K562 (cell line): ENCODE measurements around the gene CEMIP. TPM values are rescaled to one million over a fixed set of nuclear protein-coding genes. Genes with fewer than 3 reads are reported as not detected.

Experiments
- ATAC-seq: fragments of 200-7000 bp; cut with Tn5 transposase; 3 replicates; pipeline ENCODE4 v1.9.1; 2020; ENCODE audit warnings: moderate library complexity
- BruUV-seq: library from RNA; stranded (reverse); fragments of 400-500 nt; replicated peaks from 2 replicates; lab custom pipeline; 2021; lab: Mats Ljungman, UMichigan
- CTCF ChIA-PET: fragments of 300-600 bp; formaldehyde crosslinking; extraction: SDS; loops from one replicate; lab custom pipeline; 2021; ENCODE audit warnings: low intra/inter-chr PET ratio; lab: Yijun Ruan, JAX
- POLR2A ChIA-PET: fragments of 300-600, 350-650 bp; sonication (Branson Sonifier 250); formaldehyde crosslinking; extraction: SDS; loops from one replicate; lab custom pipeline; 2021; ENCODE audit warnings: antibody characterized with exemption, inconsistent platforms; lab: Yijun Ruan, JAX
- DNase-seq, 4 experiments: peaks; one replicate each; pipeline versions ENCODE4 v3.0.0 to v3.0.0-alpha.2; 2011 to 2018; ENCODE audit warnings: low spot score in 3 of 4, mixed read lengths in 3 of 4; ENCODE audit errors: extremely low read depth in 1 of 4
- FAIRE-seq: peaks from 2 replicates; lab custom pipeline; 2011; peaks lifted over from hg19 to GRCh38; lab: Jason Lieb, UNC
- H2AFZ ChIP-seq: 2 replicates; pipeline ENCODE4 v1.6.0; 2011; ENCODE audit warnings: low read depth, low read length, control low read depth, inconsistent platforms
- H3K27ac ChIP-seq: fragments of 200-600 bp; 3 replicates; pipeline ENCODE4 v1.8.0; 2011; ENCODE audit warnings: low read depth, mild to moderate bottlenecking, control low read depth, inconsistent platforms, low read length, moderate library complexity, mixed read lengths; ENCODE audit errors: extremely low read depth
- H3K27me3 ChIP-seq, 2 experiments: fragments of 300-600 bp in 1 of 2; 2 replicates in 1 of 2; 3 replicates in 1 of 2; pipeline versions ENCODE4 v1.6.0 to v1.8.0; 2011; ENCODE audit warnings: inconsistent platforms in 2 of 2, low read length in 2 of 2, mild to moderate bottlenecking in 1 of 2, mixed read lengths in 1 of 2, moderate library complexity in 1 of 2; ENCODE audit not compliant: control insufficient read depth in 2 of 2, insufficient read depth in 2 of 2
- H3K36me3 ChIP-seq: fragments of 300-600 bp; 3 replicates; pipeline ENCODE4 v1.8.0; 2011; ENCODE audit warnings: mild to moderate bottlenecking, low read length, inconsistent platforms; ENCODE audit not compliant: control insufficient read depth, insufficient read depth
- H3K4me1 ChIP-seq, 2 experiments: fragments of 200-600 bp in 1 of 2; replicated peaks in 1 of 2; 2 replicates in 1 of 2; 3 replicates in 1 of 2; pipeline versions ENCODE4 v1.5.1 to v1.8.0; 2011; ENCODE audit warnings: inconsistent platforms in 2 of 2, low read length in 2 of 2, mild to moderate bottlenecking in 1 of 2, mixed read lengths in 1 of 2, moderate library complexity in 1 of 2; ENCODE audit not compliant: control insufficient read depth in 2 of 2, insufficient read depth in 2 of 2
- H3K4me2 ChIP-seq: 2 replicates; pipeline ENCODE4 v1.6.1; 2011; ENCODE audit warnings: low read length, control low read depth, inconsistent platforms, mixed read lengths; ENCODE audit not compliant: insufficient read depth
- H3K4me3 ChIP-seq: fragments of 200-600 bp; sonication (generic), shearing (Covaris generic); 2 replicates; pipeline ENCODE4 v1.5.1; 2016; ENCODE audit warnings: control low read depth, inconsistent platforms
- H3K79me2 ChIP-seq: fragments of 200-600 bp; 3 replicates; pipeline ENCODE4 v1.8.0; 2011; ENCODE audit warnings: low read length, inconsistent platforms; ENCODE audit not compliant: control insufficient read depth, insufficient read depth
- H3K9ac ChIP-seq, 2 experiments: 2 replicates each; pipeline versions ENCODE4 v1.6.0 to v1.6.1; 2011; ENCODE audit warnings: low read depth in 2 of 2, low read length in 2 of 2, control low read depth in 1 of 2, inconsistent platforms in 1 of 2, mild to moderate bottlenecking in 1 of 2, mixed read lengths in 1 of 2; ENCODE audit not compliant: insufficient read depth in 1 of 2
- H3K9me1 ChIP-seq: one replicate; pipeline ENCODE4 v1.6.0; 2011; ENCODE audit warnings: inconsistent platforms, mild to moderate bottlenecking, low read length, moderate library complexity; ENCODE audit not compliant: control insufficient read depth, insufficient read depth
- H3K9me3 ChIP-seq: replicated peaks from 2 replicates; pipeline ENCODE4 v1.5.1; 2011; ENCODE audit warnings: low read depth, low read length, inconsistent platforms; ENCODE audit not compliant: control insufficient read depth, insufficient read depth
- H4K20me1 ChIP-seq: replicated peaks from 2 replicates; pipeline ENCODE4 v1.6.1; 2011; ENCODE audit warnings: low read length, inconsistent platforms, mixed read lengths; ENCODE audit not compliant: control insufficient read depth, insufficient read depth
- SLC30A9 ChIP-seq: fragments of 250-450 bp; sonication (Bioruptor Pico); IDR thresholded peaks from 2 replicates; pipeline ENCODE4 v1.8.0; 2022; ENCODE audit warnings: mild to moderate bottlenecking, moderate library complexity
- SMAD2 ChIP-seq: fragments of 150-350 bp; IDR thresholded peaks from 2 replicates; pipeline ENCODE4 v1.6.1; 2014; ENCODE audit warnings: low read depth, mild to moderate bottlenecking, low read length
- SRF ChIP-seq, 2 experiments: fragments of 250-450, 450-650 bp in 1 of 2; sonication (Bioruptor Pico) in 1 of 2; sonication (generic) in 1 of 2; formaldehyde crosslinking; IDR thresholded peaks; 2 replicates each; pipeline versions ENCODE4 v1.5.0 to v1.5.1; 2020 to 2022; ENCODE audit warnings: mild to moderate bottlenecking in 1 of 2, missing genetic modification reagents in 1 of 2
- WGBS: fragments of 100-300 bp; shearing (Covaris generic); methylation state at CpG from one replicate; pipeline ENCODE4 v1.1.6; 2016; ENCODE audit warnings: low coverage, mixed read lengths; ENCODE audit not compliant: insufficient coverage; ENCODE audit errors: missing lambda C conversion rate; 5-methylcytosine and 5-hydroxymethylcytosine counted together
- in situ Hi-C: fragments of 300-500 bp; cut with MboI; formaldehyde crosslinking; loops from 4 replicates; pipeline ENCODE4 v1.15.0; 2018; ENCODE audit warnings: inconsistent platforms, mixed read lengths
- intact Hi-C: fragments of 100-400 bp; cut with micrococcal nuclease; formaldehyde crosslinking; loops from 2 replicates; pipeline ENCODE4 v1.14.2; 2022
- polyA plus RNA-seq, 8 experiments: library from polyadenylated mRNA; depleted of rRNA in 4 of 8; stranded (reverse) in 5 of 8; unstranded in 3 of 8; fragments of >200 nt; fragmentation: Nextera tagmentation in 2 of 8; fragmentation: Illumina TruSeq in 1 of 8; extraction: Ambion mirVana in 2 of 8; extraction: Trizol in 1 of 8; gene quantifications; 2 replicates each; pipeline versions ENCODE4 v1.2.1 to v1.2.3, GENCODE V29; 2011 to 2014; ENCODE audit warnings: inconsistent platforms in 1 of 8, missing spikeins in 1 of 8
- total RNA-seq, 7 experiments: library from RNA; depleted of rRNA in 6 of 7; stranded (reverse); fragments of >200 nt in 6 of 7; fragmentation: Illumina TruSeq in 2 of 7; extraction: Trizol in 2 of 7; gene quantifications; 2 replicates each; pipeline versions ENCODE4 v1.2.1 to v1.2.3, GENCODE V29; 2011 to 2021; ENCODE audit warnings: low replicate concordance in 1 of 7
- TF ChIP-seq, protein P1 (sequence below): fragments of 250-450 bp; sonication (Bioruptor Pico); IDR thresholded peaks from 2 replicates; pipeline ENCODE4 v1.8.0; 2022; ENCODE audit warnings: inconsistent platforms, mild to moderate bottlenecking, moderate library complexity, borderline replicate concordance
- TF ChIP-seq, protein P2 (sequence below): fragments of 450-650 bp; IDR thresholded peaks from 2 replicates; pipeline ENCODE4 v1.6.1; 2016; ENCODE audit warnings: low read depth
- TF ChIP-seq, protein P3 (sequence below): fragments of 450-650 bp; formaldehyde crosslinking; IDR thresholded peaks from 2 replicates; pipeline ENCODE4 v1.4.0; 2020; ENCODE audit warnings: mild to moderate bottlenecking, moderate library complexity
- TF ChIP-seq, protein P4 (sequence below): sonication (generic); formaldehyde crosslinking; IDR thresholded peaks from 2 replicates; pipeline ENCODE4 v1.4.0; 2020; ENCODE audit warnings: mild to moderate bottlenecking, missing genetic modification reagents

The CEMIP gene
- total and polyA plus RNA-seq, 9 of the 15 experiments (the other 6 are each of a cell fraction or from before 2014, with no cell fraction given): 0.33 TPM; not detected in 8

DNA sequence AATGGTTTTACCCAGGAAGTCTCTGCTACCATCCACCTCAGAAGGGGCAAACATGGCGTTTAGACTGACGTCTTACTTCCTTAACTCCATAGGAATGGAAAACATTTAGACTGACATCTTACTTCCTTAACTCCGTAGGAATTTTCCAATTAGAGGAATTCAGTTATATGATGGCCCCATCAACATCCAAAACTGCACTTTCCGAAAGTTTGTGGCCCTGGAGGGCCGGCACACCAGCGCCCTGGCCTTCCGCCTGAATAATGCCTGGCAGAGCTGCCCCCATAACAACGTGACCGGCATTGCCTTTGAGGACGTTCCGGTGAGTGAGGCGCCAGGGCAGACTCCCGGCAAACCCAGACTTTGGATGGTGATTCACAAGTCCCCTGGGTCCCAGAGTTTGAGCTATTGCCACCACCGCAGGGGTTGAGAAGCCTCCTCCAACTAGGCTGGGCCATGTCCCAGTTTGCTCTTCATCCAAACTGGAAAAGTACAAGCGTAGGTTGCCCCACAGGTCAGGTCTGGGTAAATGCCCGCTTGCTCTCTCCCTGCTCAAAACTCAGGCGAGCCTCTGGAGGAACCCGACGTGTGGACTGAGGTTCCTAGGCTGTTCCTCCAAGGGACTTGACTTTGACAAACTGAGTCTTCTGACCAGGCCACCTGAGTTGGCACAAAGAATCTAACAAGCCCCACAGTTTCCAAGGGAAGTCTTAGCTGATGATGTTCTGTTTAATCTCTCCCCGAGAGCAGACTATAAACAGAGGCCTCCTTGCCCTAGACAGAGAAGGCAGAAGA, 152.7 kb downstream of the CEMIP start:
- Histone ChIP-seq H3K4me2 (no peak overlapping the region), H3K79me2 (no peaks in the 10 kb centered on the region), H3K9me3 (no peaks in the 10 kb centered on the region), H3K36me3 (no peaks in the 10 kb centered on the region), H3K27me3 (peaks cover 14 to 38% of the 10 kb centered on the region in 2 experiments; a peak in 4 of 5 replicates), H3K9ac (no peak overlapping the region), H3K4me3 (no peak overlapping the region), H3K4me1 (peaks cover 0 to 13% of the 10 kb centered on the region in 2 experiments; a peak in 2 of 5 replicates), H3K9me1 (no peaks in the 10 kb centered on the region), H3K27ac (no peak overlapping the region), H2AFZ (no peak overlapping the region), H4K20me1 (0 out of 2 replicates have a peak, but pooled peaks cover 11% of the 10 kb centered on the region)
- no peak for FAIRE-seq
- DNase-seq: no peak
- in situ Hi-C loops: no loop called here
- 32% methylated on average over 20 of the region's 20 CpGs for WGBS
- ATAC-seq: no peak
- BruUV-seq: no TSS peak
- ChIA-PET CTCF (no interaction called here), POLR2A (interaction anchor here (0.6 kb wide), 1 partner anchor 205 kb away, joined by 3 read pairs; no protein-coding TSS in a partner anchor)
- intact Hi-C loops: no loop called here
- TF ChIP-seq, protein P1, sequence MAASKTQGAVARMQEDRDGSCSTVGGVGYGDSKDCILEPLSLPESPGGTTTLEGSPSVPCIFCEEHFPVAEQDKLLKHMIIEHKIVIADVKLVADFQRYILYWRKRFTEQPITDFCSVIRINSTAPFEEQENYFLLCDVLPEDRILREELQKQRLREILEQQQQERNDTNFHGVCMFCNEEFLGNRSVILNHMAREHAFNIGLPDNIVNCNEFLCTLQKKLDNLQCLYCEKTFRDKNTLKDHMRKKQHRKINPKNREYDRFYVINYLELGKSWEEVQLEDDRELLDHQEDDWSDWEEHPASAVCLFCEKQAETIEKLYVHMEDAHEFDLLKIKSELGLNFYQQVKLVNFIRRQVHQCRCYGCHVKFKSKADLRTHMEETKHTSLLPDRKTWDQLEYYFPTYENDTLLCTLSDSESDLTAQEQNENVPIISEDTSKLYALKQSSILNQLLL (CRISPR knock-in tag): no peak
- TF ChIP-seq, protein P2, sequence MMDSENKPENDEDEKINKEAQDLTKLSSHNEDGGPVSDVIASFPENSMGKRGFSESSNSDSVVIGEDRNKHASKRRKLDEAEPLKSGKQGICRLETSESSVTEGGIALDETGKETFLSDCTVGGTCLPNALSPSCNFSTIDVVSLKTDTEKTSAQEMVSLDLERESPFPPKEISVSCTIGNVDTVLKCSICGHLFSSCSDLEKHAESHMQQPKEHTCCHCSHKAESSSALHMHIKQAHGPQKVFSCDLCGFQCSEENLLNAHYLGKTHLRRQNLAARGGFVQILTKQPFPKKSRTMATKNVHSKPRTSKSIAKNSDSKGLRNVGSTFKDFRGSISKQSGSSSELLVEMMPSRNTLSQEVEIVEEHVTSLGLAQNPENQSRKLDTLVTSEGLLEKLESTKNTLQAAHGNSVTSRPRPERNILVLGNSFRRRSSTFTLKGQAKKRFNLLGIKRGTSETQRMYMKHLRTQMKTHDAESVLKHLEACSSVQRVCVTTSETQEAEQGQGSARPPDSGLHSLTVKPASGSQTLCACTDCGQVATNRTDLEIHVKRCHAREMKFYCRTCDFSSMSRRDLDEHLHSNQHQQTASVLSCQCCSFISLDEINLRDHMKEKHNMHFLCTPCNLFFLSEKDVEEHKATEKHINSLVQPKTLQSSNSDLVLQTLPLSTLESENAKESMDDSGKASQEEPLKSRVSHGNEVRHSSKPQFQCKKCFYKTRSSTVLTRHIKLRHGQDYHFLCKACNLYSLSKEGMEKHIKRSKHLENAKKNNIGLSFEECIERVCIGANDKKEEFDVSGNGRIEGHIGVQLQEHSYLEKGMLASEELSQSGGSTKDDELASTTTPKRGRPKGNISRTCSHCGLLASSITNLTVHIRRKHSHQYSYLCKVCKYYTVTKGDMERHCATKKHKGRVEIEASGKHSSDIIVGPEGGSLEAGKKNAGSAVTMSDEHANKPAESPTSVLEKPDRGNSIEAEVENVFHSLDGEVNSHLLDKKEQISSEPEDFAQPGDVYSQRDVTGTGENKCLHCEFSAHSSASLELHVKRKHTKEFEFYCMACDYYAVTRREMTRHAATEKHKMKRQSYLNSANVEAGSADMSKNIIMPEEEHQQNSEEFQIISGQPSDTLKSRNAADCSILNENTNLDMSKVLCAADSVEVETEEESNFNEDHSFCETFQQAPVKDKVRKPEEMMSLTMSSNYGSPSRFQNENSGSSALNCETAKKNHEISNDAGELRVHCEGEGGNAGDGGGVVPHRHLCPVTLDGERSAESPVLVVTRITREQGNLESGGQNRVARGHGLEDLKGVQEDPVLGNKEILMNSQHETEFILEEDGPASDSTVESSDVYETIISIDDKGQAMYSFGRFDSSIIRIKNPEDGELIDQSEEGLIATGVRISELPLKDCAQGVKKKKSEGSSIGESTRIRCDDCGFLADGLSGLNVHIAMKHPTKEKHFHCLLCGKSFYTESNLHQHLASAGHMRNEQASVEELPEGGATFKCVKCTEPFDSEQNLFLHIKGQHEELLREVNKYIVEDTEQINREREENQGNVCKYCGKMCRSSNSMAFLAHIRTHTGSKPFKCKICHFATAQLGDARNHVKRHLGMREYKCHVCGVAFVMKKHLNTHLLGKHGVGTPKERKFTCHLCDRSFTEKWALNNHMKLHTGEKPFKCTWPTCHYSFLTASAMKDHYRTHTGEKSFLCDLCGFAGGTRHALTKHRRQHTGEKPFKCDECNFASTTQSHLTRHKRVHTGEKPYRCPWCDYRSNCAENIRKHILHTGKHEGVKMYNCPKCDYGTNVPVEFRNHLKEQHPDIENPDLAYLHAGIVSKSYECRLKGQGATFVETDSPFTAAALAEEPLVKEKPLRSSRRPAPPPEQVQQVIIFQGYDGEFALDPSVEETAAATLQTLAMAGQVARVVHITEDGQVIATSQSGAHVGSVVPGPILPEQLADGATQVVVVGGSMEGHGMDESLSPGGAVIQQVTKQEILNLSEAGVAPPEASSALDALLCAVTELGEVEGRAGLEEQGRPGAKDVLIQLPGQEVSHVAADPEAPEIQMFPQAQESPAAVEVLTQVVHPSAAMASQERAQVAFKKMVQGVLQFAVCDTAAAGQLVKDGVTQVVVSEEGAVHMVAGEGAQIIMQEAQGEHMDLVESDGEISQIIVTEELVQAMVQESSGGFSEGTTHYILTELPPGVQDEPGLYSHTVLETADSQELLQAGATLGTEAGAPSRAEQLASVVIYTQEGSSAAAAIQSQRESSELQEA: no peak
- TF ChIP-seq SRF (CRISPR knock-in tag; IDR thresholded peaks at IDR 0.05): no peak
- TF ChIP-seq, protein P3, sequence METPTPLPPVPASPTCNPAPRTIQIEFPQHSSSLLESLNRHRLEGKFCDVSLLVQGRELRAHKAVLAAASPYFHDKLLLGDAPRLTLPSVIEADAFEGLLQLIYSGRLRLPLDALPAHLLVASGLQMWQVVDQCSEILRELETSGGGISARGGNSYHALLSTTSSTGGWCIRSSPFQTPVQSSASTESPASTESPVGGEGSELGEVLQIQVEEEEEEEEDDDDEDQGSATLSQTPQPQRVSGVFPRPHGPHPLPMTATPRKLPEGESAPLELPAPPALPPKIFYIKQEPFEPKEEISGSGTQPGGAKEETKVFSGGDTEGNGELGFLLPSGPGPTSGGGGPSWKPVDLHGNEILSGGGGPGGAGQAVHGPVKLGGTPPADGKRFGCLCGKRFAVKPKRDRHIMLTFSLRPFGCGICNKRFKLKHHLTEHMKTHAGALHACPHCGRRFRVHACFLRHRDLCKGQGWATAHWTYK: no peak
- TF ChIP-seq, protein P4, sequence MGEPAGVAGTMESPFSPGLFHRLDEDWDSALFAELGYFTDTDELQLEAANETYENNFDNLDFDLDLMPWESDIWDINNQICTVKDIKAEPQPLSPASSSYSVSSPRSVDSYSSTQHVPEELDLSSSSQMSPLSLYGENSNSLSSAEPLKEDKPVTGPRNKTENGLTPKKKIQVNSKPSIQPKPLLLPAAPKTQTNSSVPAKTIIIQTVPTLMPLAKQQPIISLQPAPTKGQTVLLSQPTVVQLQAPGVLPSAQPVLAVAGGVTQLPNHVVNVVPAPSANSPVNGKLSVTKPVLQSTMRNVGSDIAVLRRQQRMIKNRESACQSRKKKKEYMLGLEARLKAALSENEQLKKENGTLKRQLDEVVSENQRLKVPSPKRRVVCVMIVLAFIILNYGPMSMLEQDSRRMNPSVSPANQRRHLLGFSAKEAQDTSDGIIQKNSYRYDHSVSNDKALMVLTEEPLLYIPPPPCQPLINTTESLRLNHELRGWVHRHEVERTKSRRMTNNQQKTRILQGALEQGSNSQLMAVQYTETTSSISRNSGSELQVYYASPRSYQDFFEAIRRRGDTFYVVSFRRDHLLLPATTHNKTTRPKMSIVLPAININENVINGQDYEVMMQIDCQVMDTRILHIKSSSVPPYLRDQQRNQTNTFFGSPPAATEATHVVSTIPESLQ (CRISPR knock-in tag): no peak
- no peak for TF ChIP-seq SLC30A9
- no peak for TF ChIP-seq SMAD2
